Osteoblast (primary cell): ENCODE measurements around the gene SYPL2. TPM values are rescaled to one million over a fixed set of nuclear protein-coding genes. Genes with fewer than 3 reads are reported as not detected.

ENCODE experiments used
- DNase-seq: peaks from one replicate; pipeline ENCODE4 v3.0.0; 2011; ENCODE audit warnings: low spot score, mixed read lengths; ENCODE audit not compliant: insufficient read length; ENCODE audit errors: missing footprints
- H2AFZ ChIP-seq: 2 replicates; pipeline ENCODE4 v1.6.0; 2011; ENCODE audit warnings: mild to moderate bottlenecking, low read length
- H3K27ac ChIP-seq: 2 replicates; pipeline ENCODE4 v1.5.1; 2011; ENCODE audit warnings: mild to moderate bottlenecking, low read depth, low read length, moderate library complexity
- H3K27me3 ChIP-seq: 2 replicates; pipeline ENCODE4 v1.6.0; 2012; ENCODE audit warnings: mild to moderate bottlenecking, control low read depth, inconsistent platforms, low read length, moderate library complexity; ENCODE audit not compliant: insufficient read depth
- H3K36me3 ChIP-seq: 2 replicates; pipeline ENCODE4 v1.5.1; 2011; ENCODE audit warnings: mild to moderate bottlenecking, low read length, control low read depth, moderate library complexity; ENCODE audit not compliant: insufficient read depth
- H3K4me1 ChIP-seq: 2 replicates; pipeline ENCODE4 v1.5.1; 2011; ENCODE audit warnings: mild to moderate bottlenecking, low read length, control low read depth, moderate library complexity; ENCODE audit not compliant: insufficient read depth
- H3K4me2 ChIP-seq: 2 replicates; pipeline ENCODE4 v1.6.0; 2011; ENCODE audit warnings: mild to moderate bottlenecking, low read length; ENCODE audit not compliant: insufficient read depth
- H3K4me3 ChIP-seq: fragments of 200-600 bp; sonication (generic); 3 replicates; pipeline ENCODE4 v1.5.1; 2012; ENCODE audit warnings: mild to moderate bottlenecking, low read length, inconsistent platforms; ENCODE audit not compliant: insufficient read depth
- H3K79me2 ChIP-seq: 2 replicates; pipeline ENCODE4 v1.6.0; 2012; ENCODE audit warnings: mild to moderate bottlenecking, low read length, control low read depth, inconsistent platforms; ENCODE audit not compliant: insufficient read depth
- H3K9me3 ChIP-seq: 2 replicates; pipeline ENCODE4 v1.5.1; 2011; ENCODE audit warnings: low read depth, low read length, control low read depth
- H4K20me1 ChIP-seq: 2 replicates; pipeline ENCODE4 v1.6.0; 2012; ENCODE audit warnings: mild to moderate bottlenecking, low read length, control low read depth; ENCODE audit not compliant: insufficient read depth
- CTCF ChIP-seq: IDR thresholded peaks from 2 replicates; pipeline ENCODE4 v1.5.1; 2011; ENCODE audit warnings: mild to moderate bottlenecking, low read depth, low read length, moderate library complexity; ENCODE audit errors: extremely low read depth
- total RNA-seq: library from RNA; depleted of rRNA; stranded (reverse); fragments of >200 nt; gene quantifications from 2 replicates; pipeline ENCODE4 v1.2.3, GENCODE V29; 2012

SYPL2 gene
- total RNA-seq, 1 donor, result 1.8 TPM

- H3K4me3 ChIP-seq, result no peak overlapping the region
- H3K36me3 ChIP-seq, result peaks cover 35% of the 10 kb centered on the region
- H4K20me1 ChIP-seq, result peaks cover 26% of the 10 kb centered on the region
- H3K9me3 ChIP-seq, result no peaks in the 10 kb centered on the region
- no peaks in the 10 kb centered on the region for H3K4me1 ChIP-seq
- peak; percentile 76 for DNase-seq
- TF ChIP-seq CTCF, result peak; percentile 46
- no peak overlapping the region for H3K27ac ChIP-seq
- H3K4me2 ChIP-seq, result no peak overlapping the region
- H3K27me3 ChIP-seq, result no peaks in the 10 kb centered on the region
- no peak overlapping the region for H2AFZ ChIP-seq
- H3K79me2 ChIP-seq, result peaks cover 34% of the 10 kb centered on the region
These were observed 33.6 kb downstream of the SYPL2 start for GRCh38 chr1:109499661-109500536.

- Histone ChIP-seq H3K4me1 (no peaks in the 10 kb centered on the region), H3K36me3 (peaks cover 34% of the 10 kb centered on the region), H3K9me3 (no peaks in the 10 kb centered on the region), H3K4me2 (no peak overlapping the region), H3K79me2 (peaks cover 24% of the 10 kb centered on the region), H3K27ac (no peak overlapping the region), H2AFZ (no peak overlapping the region), H4K20me1 (peaks cover 21% of the 10 kb centered on the region), H3K27me3 (no peaks in the 10 kb centered on the region), H3K4me3 (no peak overlapping the region)
- TF ChIP-seq CTCF, result no peak
- DNase-seq, result peak; percentile 62
These were observed 34.6 kb downstream of the SYPL2 start for GRCh38 chr1:109500941-109501381.

- H3K79me2 ChIP-seq, result peaks cover 15% of the 10 kb centered on the region
- H2AFZ ChIP-seq, result no peak overlapping the region
- peaks cover 19% of the 10 kb centered on the region for H4K20me1 ChIP-seq
- no peak overlapping the region for H3K27ac ChIP-seq
- no peak overlapping the region for H3K4me3 ChIP-seq
- no peaks in the 10 kb centered on the region for H3K4me1 ChIP-seq
- H3K27me3 ChIP-seq, result no peaks in the 10 kb centered on the region
- no peak overlapping the region for H3K4me2 ChIP-seq
- H3K36me3 ChIP-seq, result peaks cover 26% of the 10 kb centered on the region
- H3K9me3 ChIP-seq, result no peaks in the 10 kb centered on the region
- DNase-seq, result peak; percentile 23
- TF ChIP-seq CTCF, result no peak
These were observed 35.5 kb downstream of the SYPL2 start for GRCh38 chr1:109501644-109502363.

- Histone ChIP-seq H3K4me3 (no peak overlapping the region), H3K79me2 (peaks cover 11% of the 10 kb centered on the region), H3K36me3 (peaks cover 20% of the 10 kb centered on the region), H3K4me2 (no peak overlapping the region), H3K27me3 (no peaks in the 10 kb centered on the region), H3K4me1 (no peaks in the 10 kb centered on the region), H3K27ac (no peak overlapping the region), H2AFZ (no peak overlapping the region), H3K9me3 (no peaks in the 10 kb centered on the region), H4K20me1 (peaks cover 13% of the 10 kb centered on the region)
- DNase-seq, result peak; percentile 51
- no peak for TF ChIP-seq CTCF
These were observed 36.1 kb downstream of the SYPL2 start for GRCh38 chr1:109502364-109502851.
